Measurements from ENCODE around the gene WFDC6. TPM values are rescaled to one million over a fixed set of nuclear protein-coding genes. Genes with fewer than 3 reads are reported as not detected.

Gene WFDC6
- total RNA-seq, 4 donors from 2014 or later: not detected

DNA sequence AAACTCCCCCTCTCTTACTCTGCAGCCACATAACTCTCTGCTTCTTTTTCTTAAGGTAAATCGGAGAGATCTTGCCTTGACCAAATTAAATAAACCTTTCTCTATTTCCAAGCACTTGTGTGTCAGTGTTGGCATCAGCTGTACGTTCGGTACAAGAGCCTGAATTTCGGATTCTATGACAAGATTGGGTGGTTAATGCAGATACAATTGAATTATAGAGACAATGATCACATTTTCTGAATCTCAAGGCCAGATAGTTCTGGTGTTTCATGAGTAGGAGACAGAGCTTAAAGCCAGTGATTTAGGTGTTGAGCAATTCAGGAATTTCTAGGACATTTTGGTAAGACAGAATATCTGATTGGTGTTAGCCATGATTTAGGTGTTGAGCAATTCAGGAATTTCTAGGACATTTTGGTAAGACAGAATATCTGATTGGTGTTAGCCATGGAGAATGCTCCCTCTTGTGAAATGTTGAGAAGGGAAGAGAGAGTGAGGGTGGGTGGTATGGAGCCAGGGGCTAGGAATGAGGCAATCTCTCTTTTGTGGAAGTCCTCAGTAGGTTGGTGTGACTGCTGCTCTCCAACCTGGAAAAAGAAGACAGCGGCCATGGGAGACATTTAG is 28.9 kb downstream of the WFDC6 start:
- no peak for TF ChIP-seq CTCF (IDR thresholded peaks at IDR 0.05; ENCODE audit: low read depth)

GRCh38 chr20:45509091-45509490 is 30.2 kb downstream of the WFDC6 start:
- no peak for TF ChIP-seq CTCF (IDR thresholded peaks at IDR 0.05; ENCODE audit: low read depth)

GRCh38 chr20:45508068-45508886 is 31.0 kb downstream of the WFDC6 start:
- no peak for TF ChIP-seq CTCF (IDR thresholded peaks at IDR 0.05; ENCODE audit: low read depth)

DNA sequence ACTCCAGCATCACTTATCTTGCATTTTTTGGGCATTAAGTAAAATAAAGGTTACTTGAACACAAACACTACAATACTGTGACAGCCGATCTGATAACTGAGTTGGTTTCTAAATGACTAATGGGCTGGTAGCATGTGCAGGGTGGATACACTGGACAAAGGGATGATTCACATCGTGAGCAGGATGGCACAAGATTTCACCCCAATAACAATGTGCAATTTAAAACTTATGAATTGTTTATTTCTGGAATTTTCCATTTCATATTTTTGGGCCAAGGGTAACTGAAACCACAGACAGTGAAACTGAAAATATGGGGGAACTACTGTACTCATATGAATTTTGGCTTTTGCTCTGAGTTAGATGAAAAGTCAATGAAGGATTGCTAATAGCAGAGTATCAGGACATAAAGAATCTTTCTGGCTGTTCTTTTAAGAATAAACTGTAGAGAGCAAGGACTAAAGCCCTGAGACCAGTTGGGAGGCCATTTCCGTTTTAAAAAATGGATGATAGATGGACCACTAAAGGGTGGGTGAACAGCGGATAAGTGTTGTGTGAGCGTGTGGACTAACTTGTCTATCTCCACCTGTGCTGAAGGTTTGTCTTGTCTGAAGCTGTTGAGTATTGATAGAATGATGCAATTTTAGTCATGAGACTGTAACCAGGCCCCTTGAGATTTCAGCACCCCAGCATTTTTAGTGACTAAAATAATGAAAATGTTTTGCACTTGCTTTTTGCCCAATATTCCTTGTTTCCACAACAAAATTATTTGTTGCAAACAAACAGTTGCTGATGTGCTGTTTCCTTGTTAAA is 32.1 kb downstream of the WFDC6 start:
- TF ChIP-seq CTCF (IDR thresholded peaks at IDR 0.05; ENCODE audit: low read depth): no peak

- no peak for TF ChIP-seq CTCF (IDR thresholded peaks at IDR 0.05; ENCODE audit: low read depth)
Measured at GRCh38 chr20:45506398-45506797, 32.9 kb downstream of the WFDC6 start.

DNA sequence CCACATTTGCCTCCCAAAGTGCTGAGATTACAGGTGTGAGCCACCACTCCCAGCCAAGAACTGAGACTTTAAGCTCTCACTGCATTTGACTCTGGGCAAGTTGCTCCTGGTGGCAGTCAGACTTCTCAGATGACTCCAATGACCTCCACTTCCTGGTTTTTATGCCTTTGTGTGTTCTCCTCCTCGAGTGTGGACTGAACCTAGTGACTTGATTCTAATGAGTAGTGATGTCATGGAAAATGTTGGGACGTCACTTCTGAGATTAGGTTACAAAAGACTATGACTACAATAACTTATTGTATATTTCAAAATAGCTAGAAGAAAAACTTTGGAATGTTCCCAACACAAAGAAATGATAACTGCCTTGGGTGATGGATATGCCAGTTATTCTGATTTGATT is 35.9 kb downstream of the WFDC6 start:
- no peak for TF ChIP-seq CTCF (IDR thresholded peaks at IDR 0.05; ENCODE audit: low read depth)

- no peak for TF ChIP-seq CTCF (IDR thresholded peaks at IDR 0.05; ENCODE audit: low read depth)
Measured at GRCh38 chr20:45502561-45502960, 36.7 kb downstream of the WFDC6 start.
